IPS-NIHi7 (cell line): ENCODE data around the gene QRICH2.
"Not testable (repeated sequence)": the region's sequence is repeated elsewhere in the genome, so short reads cannot be mapped to it uniquely, and the experiment has no call there.

Source experiments
- DNase-seq: peaks from one replicate; pipeline ENCODE4 v3.0.0; 2012; ENCODE audit warnings: mixed read lengths; ENCODE audit errors: extremely low spot score

Gene QRICH2

GRCh38 chr17:76277300-76278267 lies 30.5 kb downstream of the QRICH2 start:
- DNase-seq = no peak

GRCh38 chr17:76276461-76277299 lies 31.4 kb downstream of the QRICH2 start:
- DNase-seq = no peak

DNA sequence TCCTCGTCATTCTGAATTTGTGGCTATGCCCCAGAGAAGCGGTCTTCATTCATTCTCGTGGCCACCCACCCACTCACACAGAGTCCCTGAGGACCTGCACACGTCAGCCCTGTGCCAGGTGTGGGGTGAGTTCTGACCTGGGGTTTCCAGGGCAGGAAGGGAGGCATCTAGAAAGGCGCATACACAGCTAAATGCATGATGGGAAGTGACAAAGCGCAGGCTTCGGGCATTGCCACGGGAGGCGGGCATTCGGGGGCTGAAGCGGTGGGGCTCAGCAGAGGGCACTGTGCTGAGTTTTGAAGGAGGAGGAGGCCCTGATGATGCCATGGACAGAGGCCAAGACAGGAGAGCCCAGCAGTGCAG lies 32.0 kb downstream of the QRICH2 start:
- no peak for DNase-seq

DNA sequence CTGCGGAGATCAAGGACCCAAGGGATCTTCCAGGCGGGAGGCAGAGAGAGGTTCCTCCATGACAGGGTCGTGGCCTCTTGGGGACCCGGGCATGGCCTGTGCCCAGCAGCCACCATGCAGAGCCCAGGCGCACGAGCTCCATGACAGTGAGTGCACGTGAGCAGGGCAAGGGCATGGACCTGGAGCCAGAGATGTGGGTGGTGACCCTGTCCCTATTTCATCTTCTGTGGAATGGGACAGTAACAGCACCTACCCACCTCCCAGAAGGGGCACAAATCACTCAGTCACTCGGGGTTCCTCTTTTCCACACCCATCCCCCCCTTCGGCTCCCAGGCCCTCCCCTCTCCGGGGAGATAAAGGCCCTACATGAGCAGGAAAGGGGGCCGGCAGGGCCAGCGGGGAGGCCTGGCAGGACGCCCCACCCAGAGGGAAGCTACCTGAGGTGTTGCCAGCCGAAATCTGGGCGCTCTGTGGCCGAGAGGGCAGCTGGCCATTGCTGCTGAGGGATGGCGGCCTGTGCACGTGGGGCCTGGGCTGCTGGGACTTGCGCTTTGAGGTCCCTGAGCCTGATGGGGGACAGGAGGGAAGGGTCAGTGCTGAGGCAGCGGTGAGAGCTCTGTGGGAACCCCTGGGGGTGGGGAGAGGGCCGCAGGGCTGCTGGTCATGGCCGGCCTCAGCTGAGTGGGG lies 32.6 kb downstream of the QRICH2 start:
- no peak for DNase-seq

DNA sequence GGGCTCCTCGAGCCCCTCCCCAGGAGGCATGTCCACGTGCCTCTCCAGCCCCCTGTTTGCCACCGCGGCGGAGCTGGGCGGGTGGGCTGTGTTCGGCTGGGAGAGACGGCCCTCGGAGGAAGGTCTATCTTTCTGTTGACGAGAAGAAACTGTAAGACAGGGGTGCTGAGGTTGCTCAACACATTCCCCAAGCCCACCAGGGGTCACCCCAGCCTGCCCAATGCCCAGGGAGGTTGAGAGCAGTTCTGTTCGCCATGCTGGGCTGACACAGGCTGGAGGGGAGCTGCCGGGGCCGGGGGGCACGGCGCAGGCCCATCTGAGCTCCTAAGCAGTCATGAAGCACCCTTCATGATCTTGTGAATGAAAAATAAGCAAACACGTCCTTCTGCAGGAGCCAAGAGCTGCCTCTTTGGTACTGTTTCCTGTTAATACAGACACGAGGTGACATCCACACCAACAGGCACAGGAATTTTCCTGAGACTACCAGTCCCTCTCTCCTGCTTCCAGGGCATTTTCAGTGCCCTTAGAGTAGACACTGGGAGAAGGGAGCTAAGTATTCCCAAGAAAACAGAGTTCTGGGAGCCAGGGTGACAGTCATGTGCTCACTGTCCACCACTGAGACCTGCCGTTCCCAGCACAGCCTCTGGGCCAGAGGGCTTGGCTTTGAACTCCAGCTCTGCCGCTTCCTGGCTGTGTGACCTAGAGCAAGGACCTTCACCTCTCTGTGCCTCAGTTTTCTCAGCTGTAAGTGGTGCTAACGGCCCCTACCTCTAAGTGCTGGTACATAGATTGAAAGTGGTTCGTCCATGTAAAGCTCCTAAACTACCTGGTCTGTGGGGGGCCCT lies 33.7 kb downstream of the QRICH2 start:
- DNase-seq = no peak

GRCh38 chr17:76273445-76274111 lies 34.5 kb downstream of the QRICH2 start:
- no peak for DNase-seq

GRCh38 chr17:76272541-76273444 lies 35.3 kb downstream of the QRICH2 start:
- DNase-seq = no peak

GRCh38 chr17:76271669-76272540 lies 36.2 kb downstream of the QRICH2 start:
- no peak for DNase-seq

DNA sequence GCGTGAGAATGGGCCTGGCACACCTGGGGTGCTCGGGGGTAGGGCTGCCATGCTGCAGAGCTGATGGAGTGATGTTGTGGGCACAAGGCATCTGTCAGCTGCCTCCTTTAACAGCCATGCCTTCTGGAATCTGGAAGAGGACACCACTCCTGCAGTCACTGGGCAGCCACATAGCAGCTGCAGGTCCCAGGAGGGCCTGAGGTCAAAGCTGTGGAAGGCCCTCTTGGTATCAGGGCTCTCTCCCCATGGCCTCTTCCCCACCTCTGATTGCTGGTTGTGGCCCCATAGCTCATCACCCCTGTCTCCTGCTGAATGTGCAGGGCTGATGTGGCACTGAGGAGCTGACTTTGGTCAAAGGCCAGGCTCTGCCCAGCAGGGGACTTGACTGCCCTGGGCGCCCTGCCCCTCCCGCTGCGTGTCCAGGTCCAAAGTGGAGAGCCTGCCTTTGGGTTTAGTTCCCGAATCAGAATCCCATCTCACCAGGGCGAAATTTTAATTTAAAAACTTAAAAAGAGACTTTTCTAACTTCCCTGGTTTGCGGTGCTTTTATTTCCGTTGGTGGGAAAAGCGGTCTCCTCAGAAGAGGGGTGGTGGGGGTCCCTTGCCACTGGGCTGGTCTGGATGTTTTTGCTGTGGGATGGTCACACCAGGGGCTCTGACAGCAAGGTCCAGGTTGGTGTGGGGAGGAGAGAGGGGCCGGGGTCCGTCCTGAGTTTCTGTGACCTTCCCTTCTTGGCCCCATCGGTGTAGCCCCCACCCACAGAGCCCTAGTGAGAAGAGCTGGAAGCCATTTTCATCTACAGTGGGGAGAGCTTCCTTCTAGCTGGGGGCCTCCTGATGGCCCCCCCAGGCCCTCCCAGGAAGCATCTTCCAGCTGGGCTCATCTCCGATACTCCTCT lies 37.1 kb downstream of the QRICH2 start:
- no peak for DNase-seq

DNA sequence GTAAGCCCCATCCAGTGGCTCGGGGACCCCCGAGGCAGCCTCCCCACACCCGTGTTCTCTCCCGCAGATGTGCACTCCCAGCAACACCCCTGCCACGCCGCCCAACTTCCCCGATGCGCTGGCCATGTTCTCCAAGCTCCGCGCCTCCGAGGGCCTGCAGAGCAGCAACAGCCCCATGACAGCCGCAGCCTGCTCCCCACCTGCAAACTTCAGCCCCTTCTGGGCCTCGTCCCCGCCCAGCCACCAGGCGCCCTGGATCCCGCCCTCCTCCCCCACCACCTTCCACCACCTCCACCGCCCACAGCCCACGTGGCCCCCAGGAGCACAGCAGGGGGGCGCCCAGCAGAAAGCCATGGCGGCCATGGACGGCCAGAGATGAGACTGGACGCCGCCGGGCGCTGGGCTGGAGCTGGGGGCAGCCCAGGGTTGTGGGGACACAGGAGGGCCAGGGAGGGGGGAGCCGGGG lies 37.9 kb downstream of the QRICH2 start:
- no peak for DNase-seq

GRCh38 chr17:76268991-76269981 lies 38.8 kb downstream of the QRICH2 start:
- no peak for DNase-seq

- DNase-seq = no peak
Measured at GRCh38 chr17:76268015-76268749, 39.9 kb downstream of the QRICH2 start.

GRCh38 chr17:76267581-76268001 lies 40.5 kb downstream of the QRICH2 start:
- not testable (repeated sequence) for DNase-seq

DNA sequence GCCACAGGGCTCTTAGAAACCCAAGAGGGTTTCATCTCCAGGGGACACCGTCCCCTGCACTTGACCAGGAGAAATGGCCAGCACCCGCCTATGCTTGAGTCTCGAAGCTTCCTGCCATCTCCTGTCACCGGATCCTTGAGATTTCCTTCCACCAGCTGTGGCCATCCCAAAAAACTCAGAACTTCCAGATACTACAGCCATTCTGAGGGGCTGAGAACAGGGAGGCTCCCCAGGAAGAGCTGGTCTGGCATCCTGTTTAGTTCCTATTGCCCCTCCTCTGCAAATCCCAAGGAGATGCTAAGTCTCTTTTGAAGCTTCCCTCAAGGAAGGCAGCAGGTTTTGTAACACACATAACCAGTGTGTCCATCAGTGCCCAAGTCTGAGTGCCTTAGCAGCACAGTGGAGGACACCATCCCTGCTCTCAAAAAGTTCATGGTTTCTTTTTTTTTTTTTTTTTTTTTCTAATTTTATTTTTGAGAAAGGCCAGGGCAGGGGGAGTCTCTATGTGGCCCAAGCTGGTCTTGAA lies 41.0 kb downstream of the QRICH2 start:
- DNase-seq = no peak
